ENCODE results near the gene WFDC2. TPM values are rescaled to one million over a fixed set of nuclear protein-coding genes. Genes with fewer than 3 reads are reported as not detected.

The WFDC2 gene
- polyA plus RNA-seq, 4 donors, result 1.8 to 7.8 (median 3.9) TPM

GRCh38 chr20:45432294-45432693 lies 37.3 kb upstream of the WFDC2 start:
- Histone ChIP-seq H3K9me3 (ENCODE audit: control insufficient read depth in 2 of 2, insufficient read depth in 1 of 2, low read depth in 1 of 2, low read length in 1 of 2) (no peaks in the 10 kb centered on the region), H3K36me3 (ENCODE audit: control insufficient read depth in 3 of 3, insufficient read depth in 2 of 3, low read depth in 1 of 3, low read length in 3 of 3) (peaks cover 0 to 4% (median 2%) of the 10 kb centered on the region in 3 donors), H3K27me3 (ENCODE audit: control insufficient read depth in 3 of 3, insufficient read depth in 3 of 3, low read length in 3 of 3) (no peaks in the 10 kb centered on the region), H3K4me1 (ENCODE audit: control insufficient read depth in 3 of 3, insufficient read depth in 2 of 3, low read depth in 1 of 3, low read length in 2 of 3) (peaks cover 0 to 6% (median 2%) of the 10 kb centered on the region in 3 donors), H3K4me3 (ENCODE audit: low read depth in 1 of 3, low read length in 3 of 3) (no peak overlapping the region), H3K27ac (ENCODE audit: low read depth in 1 of 3, low read length in 2 of 3) (no peak overlapping the region)
- DNase-seq (no peak), FAIRE-seq (no peak)
- WGBS, 3 donors, result 56 to 66% (median 58%) methylated on average over 5 of the region's 5 CpGs

GRCh38 chr20:45433316-45433715 lies 36.2 kb upstream of the WFDC2 start:
- FAIRE-seq (no peak), DNase-seq (no peak)
- no peaks in the 10 kb centered on the region for H3K27me3 ChIP-seq (ENCODE audit: control insufficient read depth in 3 of 3, insufficient read depth in 3 of 3, low read length in 3 of 3)
- peaks cover 0 to 4% (median 2%) of the 10 kb centered on the region in 3 donors for H3K36me3 ChIP-seq (ENCODE audit: control insufficient read depth in 3 of 3, insufficient read depth in 2 of 3, low read depth in 1 of 3, low read length in 3 of 3)
- H3K9me3 ChIP-seq (ENCODE audit: control insufficient read depth in 2 of 2, insufficient read depth in 1 of 2, low read depth in 1 of 2, low read length in 1 of 2), result no peaks in the 10 kb centered on the region
- H3K4me1 ChIP-seq (ENCODE audit: control insufficient read depth in 3 of 3, insufficient read depth in 2 of 3, low read depth in 1 of 3, low read length in 2 of 3), result no peaks in the 10 kb centered on the region
- WGBS, 3 donors, result 59 to 85% (median 78%) methylated on average over 3 of the region's 3 CpGs
- H3K27ac ChIP-seq (ENCODE audit: low read depth in 1 of 3, low read length in 2 of 3), result no peak overlapping the region
- H3K4me3 ChIP-seq (ENCODE audit: low read depth in 1 of 3, low read length in 3 of 3), result no peak overlapping the region

- H3K4me1 ChIP-seq (ENCODE audit: control insufficient read depth in 3 of 3, insufficient read depth in 2 of 3, low read depth in 1 of 3, low read length in 2 of 3), result no peaks in the 10 kb centered on the region
- WGBS, 3 donors, result 92 to 97% (median 94%) methylated on average over 4 of the region's 4 CpGs
- FAIRE-seq, result no peak
- H3K4me3 ChIP-seq (ENCODE audit: low read depth in 1 of 3, low read length in 3 of 3), result no peak overlapping the region
- no peak for DNase-seq
- H3K27me3 ChIP-seq (ENCODE audit: control insufficient read depth in 3 of 3, insufficient read depth in 3 of 3, low read length in 3 of 3), result no peaks in the 10 kb centered on the region
- no peaks in the 10 kb centered on the region for H3K9me3 ChIP-seq (ENCODE audit: control insufficient read depth in 2 of 2, insufficient read depth in 1 of 2, low read depth in 1 of 2, low read length in 1 of 2)
- no peak overlapping the region for H3K27ac ChIP-seq (ENCODE audit: low read depth in 1 of 3, low read length in 2 of 3)
- H3K36me3 ChIP-seq (ENCODE audit: control insufficient read depth in 3 of 3, insufficient read depth in 2 of 3, low read depth in 1 of 3, low read length in 3 of 3), result peaks cover 0 to 4% (median 2%) of the 10 kb centered on the region in 3 donors
These were observed 35.6 kb upstream of the WFDC2 start for GRCh38 chr20:45433976-45434375.

GRCh38 chr20:45436732-45437485 lies 32.6 kb upstream of the WFDC2 start:
- WGBS, 3 donors, result 8 to 10% (median 8%) methylated on average over 33 of the region's 33 CpGs
- Histone ChIP-seq H3K9me3 (ENCODE audit: control insufficient read depth in 2 of 2, insufficient read depth in 1 of 2, low read depth in 1 of 2, low read length in 1 of 2) (no peaks in the 10 kb centered on the region), H3K27me3 (ENCODE audit: control insufficient read depth in 3 of 3, insufficient read depth in 3 of 3, low read length in 3 of 3) (no peaks in the 10 kb centered on the region), H3K4me1 (ENCODE audit: control insufficient read depth in 3 of 3, insufficient read depth in 2 of 3, low read depth in 1 of 3, low read length in 2 of 3) (peaks cover 0 to 3% (median 0%) of the 10 kb centered on the region in 3 donors), H3K27ac (ENCODE audit: low read depth in 1 of 3, low read length in 2 of 3) (peak overlapping the region; percentile 42 to 78 (median 44)), H3K4me3 (ENCODE audit: low read depth in 1 of 3, low read length in 3 of 3) (peak overlapping the region in 2 of 3 donors; percentile 60 to 68), H3K36me3 (ENCODE audit: control insufficient read depth in 3 of 3, insufficient read depth in 2 of 3, low read depth in 1 of 3, low read length in 3 of 3) (peaks cover 0 to 4% (median 0%) of the 10 kb centered on the region in 3 donors)
- peak; percentile 88 to 93 for DNase-seq
- no peak for FAIRE-seq

GRCh38 chr20:45440424-45440823 lies 29.1 kb upstream of the WFDC2 start:
- WGBS, 3 donors, result 79 to 88% (median 82%) methylated on average over 3 of the region's 3 CpGs

GRCh38 chr20:45440891-45441685 lies 28.5 kb upstream of the WFDC2 start:
- FAIRE-seq, result no peak
- WGBS, 3 donors, result 63 to 67% (median 65%) methylated on average over 5 of the region's 5 CpGs
- H3K4me1 ChIP-seq (ENCODE audit: control insufficient read depth in 3 of 3, insufficient read depth in 2 of 3, low read depth in 1 of 3, low read length in 2 of 3), result peaks cover 0 to 3% (median 0%) of the 10 kb centered on the region in 3 donors
- DNase-seq, result no peak
- no peaks in the 10 kb centered on the region for H3K9me3 ChIP-seq (ENCODE audit: control insufficient read depth in 2 of 2, insufficient read depth in 1 of 2, low read depth in 1 of 2, low read length in 1 of 2)
- H3K4me3 ChIP-seq (ENCODE audit: low read depth in 1 of 3, low read length in 3 of 3), result no peak overlapping the region
- no peaks in the 10 kb centered on the region for H3K36me3 ChIP-seq (ENCODE audit: control insufficient read depth in 3 of 3, insufficient read depth in 2 of 3, low read depth in 1 of 3, low read length in 3 of 3)
- H3K27me3 ChIP-seq (ENCODE audit: control insufficient read depth in 3 of 3, insufficient read depth in 3 of 3, low read length in 3 of 3), result no peaks in the 10 kb centered on the region
- H3K27ac ChIP-seq (ENCODE audit: low read depth in 1 of 3, low read length in 2 of 3), result no peak overlapping the region

More at GRCh38 chr20:45440424-45440823, 29.1 kb upstream of the WFDC2 start:
- no peaks in the 10 kb centered on the region for H3K36me3 ChIP-seq (ENCODE audit: control insufficient read depth in 3 of 3, insufficient read depth in 2 of 3, low read depth in 1 of 3, low read length in 3 of 3)
- no peak overlapping the region for H3K4me3 ChIP-seq (ENCODE audit: low read depth in 1 of 3, low read length in 3 of 3)
- H3K9me3 ChIP-seq (ENCODE audit: control insufficient read depth in 2 of 2, insufficient read depth in 1 of 2, low read depth in 1 of 2, low read length in 1 of 2), result no peaks in the 10 kb centered on the region
- peaks cover 0 to 3% (median 0%) of the 10 kb centered on the region in 3 donors for H3K4me1 ChIP-seq (ENCODE audit: control insufficient read depth in 3 of 3, insufficient read depth in 2 of 3, low read depth in 1 of 3, low read length in 2 of 3)
- no peak overlapping the region for H3K27ac ChIP-seq (ENCODE audit: low read depth in 1 of 3, low read length in 2 of 3)
- FAIRE-seq (no peak), DNase-seq (no peak)
- H3K27me3 ChIP-seq (ENCODE audit: control insufficient read depth in 3 of 3, insufficient read depth in 3 of 3, low read length in 3 of 3), result no peaks in the 10 kb centered on the region

GRCh38 chr20:45441746-45442145 lies 27.8 kb upstream of the WFDC2 start:
- Histone ChIP-seq H3K9me3 (ENCODE audit: control insufficient read depth in 2 of 2, insufficient read depth in 1 of 2, low read depth in 1 of 2, low read length in 1 of 2) (no peaks in the 10 kb centered on the region), H3K4me3 (ENCODE audit: low read depth in 1 of 3, low read length in 3 of 3) (no peak overlapping the region), H3K4me1 (ENCODE audit: control insufficient read depth in 3 of 3, insufficient read depth in 2 of 3, low read depth in 1 of 3, low read length in 2 of 3) (peaks cover 0 to 3% (median 0%) of the 10 kb centered on the region in 3 donors), H3K27me3 (ENCODE audit: control insufficient read depth in 3 of 3, insufficient read depth in 3 of 3, low read length in 3 of 3) (no peaks in the 10 kb centered on the region), H3K36me3 (ENCODE audit: control insufficient read depth in 3 of 3, insufficient read depth in 2 of 3, low read depth in 1 of 3, low read length in 3 of 3) (no peaks in the 10 kb centered on the region), H3K27ac (ENCODE audit: low read depth in 1 of 3, low read length in 2 of 3) (no peak overlapping the region)
- DNase-seq (peak in 1 of 2 donors; percentile 59), FAIRE-seq (no peak)
- 9 to 79% (median 42%) methylated on average over 1 of the region's 1 CpG for WGBS, 3 donors

GRCh38 chr20:45444050-45444449 lies 25.5 kb upstream of the WFDC2 start:
- no peak for FAIRE-seq
- DNase-seq, result no peak
- Histone ChIP-seq H3K4me1 (ENCODE audit: control insufficient read depth in 3 of 3, insufficient read depth in 2 of 3, low read depth in 1 of 3, low read length in 2 of 3) (peaks cover 0 to 3% (median 0%) of the 10 kb centered on the region in 3 donors), H3K9me3 (ENCODE audit: control insufficient read depth in 2 of 2, insufficient read depth in 1 of 2, low read depth in 1 of 2, low read length in 1 of 2) (no peaks in the 10 kb centered on the region), H3K36me3 (ENCODE audit: control insufficient read depth in 3 of 3, insufficient read depth in 2 of 3, low read depth in 1 of 3, low read length in 3 of 3) (peaks cover 0 to 4% (median 0%) of the 10 kb centered on the region in 3 donors), H3K27me3 (ENCODE audit: control insufficient read depth in 3 of 3, insufficient read depth in 3 of 3, low read length in 3 of 3) (no peaks in the 10 kb centered on the region), H3K4me3 (ENCODE audit: low read depth in 1 of 3, low read length in 3 of 3) (no peak overlapping the region), H3K27ac (ENCODE audit: low read depth in 1 of 3, low read length in 2 of 3) (no peak overlapping the region)

Measured in small intestine (tissue), 7 donors.